ENCODE results near the gene S100Z. TPM values are rescaled to one million over a fixed set of nuclear protein-coding genes. Genes with fewer than 3 reads are reported as not detected.
"Not testable (repeated sequence)": the region's sequence is repeated elsewhere in the genome, so short reads cannot be mapped to it uniquely, and the experiment has no call there.

The S100Z gene
- total RNA-seq, 1 donor from 2014 or later, result not detected

GRCh38 chr5:76867827-76868693 is 18.2 kb downstream of the S100Z start:
- DNase-seq (ENCODE audit: low read depth in 2 of 2), result peak; percentile 44 to 74

GRCh38 chr5:76870046-76870445 is 20.2 kb downstream of the S100Z start:
- DNase-seq (ENCODE audit: low read depth in 2 of 2), result no peak

GRCh38 chr5:76874088-76874581 is 24.3 kb downstream of the S100Z start:
- DNase-seq (ENCODE audit: low read depth in 2 of 2), result no peak

- no peak for DNase-seq (ENCODE audit: low read depth in 2 of 2)
Measured at GRCh38 chr5:76888733-76889300, 39.0 kb downstream of the S100Z start.

DNA sequence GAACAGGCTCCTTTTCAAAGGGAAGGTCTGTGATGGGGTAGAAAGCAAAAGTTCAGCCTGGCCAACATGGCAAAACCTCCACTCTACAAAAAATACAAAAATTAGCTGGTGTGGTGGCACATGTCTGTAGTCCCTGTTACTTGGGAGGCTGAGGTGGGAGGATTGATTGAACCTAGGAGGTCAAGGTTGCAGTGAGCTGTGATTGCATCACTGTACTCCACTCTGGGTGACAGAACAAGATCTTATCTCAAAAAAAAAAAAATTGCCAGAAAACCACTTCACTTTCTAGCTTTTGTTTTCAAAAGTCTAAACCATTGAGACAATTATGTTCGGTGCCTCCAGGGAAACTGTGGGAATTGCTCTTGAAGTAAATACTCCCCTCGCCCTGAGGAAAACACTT is 43.5 kb downstream of the S100Z start:
- DNase-seq (ENCODE audit: low read depth in 2 of 2), result no peak

- no peak for DNase-seq (ENCODE audit: low read depth in 2 of 2)
Measured at GRCh38 chr5:76896196-76896595, 46.4 kb downstream of the S100Z start.

GRCh38 chr5:76901522-76901921 is 51.7 kb downstream of the S100Z start:
- DNase-seq (ENCODE audit: low read depth in 2 of 2), result no peak

GRCh38 chr5:76908166-76908565 is 58.4 kb downstream of the S100Z start:
- no peak for DNase-seq (ENCODE audit: low read depth in 2 of 2)

DNA sequence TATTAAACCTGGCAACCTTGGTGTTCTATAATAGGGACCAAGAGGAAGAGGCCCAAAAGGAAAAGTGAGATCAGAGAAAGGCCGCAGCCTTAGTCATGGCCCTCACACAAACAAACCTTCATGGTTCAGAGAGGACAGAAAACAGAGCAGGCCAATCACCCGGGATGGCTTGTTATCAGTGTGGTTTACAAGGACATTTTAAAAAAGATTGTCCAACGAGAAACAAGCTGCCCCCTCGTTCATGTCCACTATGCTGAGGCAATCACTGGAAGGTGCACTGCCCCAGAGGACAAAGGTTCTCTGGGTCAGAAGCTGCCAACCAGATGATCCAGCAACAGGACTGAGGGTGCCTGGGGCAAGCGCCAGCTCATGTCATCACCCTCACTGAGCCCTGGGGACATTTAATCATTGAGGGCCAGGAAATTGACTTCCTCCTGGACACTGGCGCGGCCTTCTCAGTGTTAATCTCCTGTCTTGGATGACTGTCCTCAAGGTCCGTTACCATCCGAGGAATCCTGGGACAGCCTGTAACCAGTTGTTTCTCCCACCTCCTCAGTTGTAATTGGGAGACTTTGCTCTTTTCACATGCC is 60.6 kb downstream of the S100Z start:
- DNase-seq (ENCODE audit: low read depth in 2 of 2), result not testable (repeated sequence)

DNA sequence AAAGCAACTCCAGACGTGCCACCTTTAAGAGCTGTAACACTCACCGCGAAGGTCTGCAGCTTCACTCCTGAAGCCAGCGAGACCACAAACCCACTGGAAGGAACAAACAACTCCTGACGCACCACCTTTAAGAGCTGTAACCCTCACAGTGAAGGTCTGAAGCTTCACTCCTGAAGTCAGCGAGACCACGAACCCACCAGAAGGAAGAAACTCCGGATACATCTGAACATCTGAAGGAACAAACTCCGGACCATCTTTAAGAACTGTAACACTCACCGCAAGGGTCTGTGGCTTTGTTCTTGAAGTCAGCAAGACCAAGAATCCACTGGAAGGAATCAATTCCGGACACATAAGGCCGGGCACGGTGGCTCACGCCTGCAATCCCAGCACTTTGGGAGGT is 64.9 kb downstream of the S100Z start:
- DNase-seq (ENCODE audit: low read depth in 2 of 2), result not testable (repeated sequence)

DNA sequence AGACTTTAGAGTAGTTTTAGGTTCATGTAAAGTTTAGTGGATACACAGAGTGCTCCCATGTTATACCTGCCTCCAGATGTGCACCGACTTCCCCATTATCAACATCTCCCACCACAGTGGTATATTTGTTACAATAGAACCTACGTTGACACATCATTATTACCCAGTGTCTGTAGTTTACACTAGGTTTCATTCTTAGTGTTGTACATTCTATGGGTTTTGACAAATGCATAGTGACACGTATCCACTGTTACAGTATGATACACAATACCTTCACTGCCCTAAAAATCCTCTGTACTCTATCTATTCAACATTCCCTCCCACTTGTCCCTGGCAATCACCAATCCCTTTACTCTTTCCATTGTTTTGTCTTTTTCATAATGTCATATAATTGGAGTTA is 68.7 kb downstream of the S100Z start:
- DNase-seq (ENCODE audit: low read depth in 2 of 2), result no peak

GRCh38 chr5:76920491-76920890 is 70.7 kb downstream of the S100Z start:
- DNase-seq (ENCODE audit: low read depth in 2 of 2), result no peak

DNA sequence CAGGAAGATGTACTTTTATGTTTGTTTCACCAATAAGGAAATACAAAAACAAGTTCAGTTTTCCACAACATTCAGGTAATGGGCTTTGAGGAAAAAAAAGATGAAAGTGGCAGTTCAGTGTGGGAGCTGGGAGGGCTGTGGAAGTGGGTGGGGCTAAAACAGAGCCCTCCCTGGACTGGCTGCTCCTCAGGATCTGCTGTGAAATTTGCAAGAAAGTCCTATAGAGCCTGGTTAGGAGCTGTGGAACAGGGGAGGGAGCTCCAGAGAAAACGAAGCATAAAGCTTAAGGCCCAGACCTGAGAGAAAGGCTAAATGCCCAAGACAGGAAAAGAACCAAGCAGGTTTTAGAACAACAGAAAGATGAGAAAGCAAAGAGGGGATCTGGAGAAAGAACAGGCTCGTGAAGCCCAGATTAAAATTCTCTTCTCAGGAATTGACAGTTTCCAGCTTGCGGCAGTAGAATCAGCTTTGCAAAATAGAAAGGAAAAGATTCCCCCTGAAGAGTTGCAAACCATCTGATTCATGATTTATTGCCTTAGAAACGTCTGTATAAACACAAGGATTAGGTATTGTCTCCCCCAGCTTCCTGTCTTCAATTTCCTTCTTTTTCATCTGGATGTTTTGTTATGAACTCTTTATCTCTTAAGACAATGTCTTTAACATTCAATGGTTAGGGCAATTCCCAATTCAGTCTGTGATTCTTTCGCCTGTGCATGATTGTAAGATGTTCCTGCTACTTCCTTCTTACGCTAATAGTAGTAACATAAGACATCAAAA is 76.7 kb downstream of the S100Z start:
- DNase-seq (ENCODE audit: low read depth in 2 of 2), result no peak

GRCh38 chr5:76927961-76928360 is 78.1 kb downstream of the S100Z start:
- no peak for DNase-seq (ENCODE audit: low read depth in 2 of 2)

DNA sequence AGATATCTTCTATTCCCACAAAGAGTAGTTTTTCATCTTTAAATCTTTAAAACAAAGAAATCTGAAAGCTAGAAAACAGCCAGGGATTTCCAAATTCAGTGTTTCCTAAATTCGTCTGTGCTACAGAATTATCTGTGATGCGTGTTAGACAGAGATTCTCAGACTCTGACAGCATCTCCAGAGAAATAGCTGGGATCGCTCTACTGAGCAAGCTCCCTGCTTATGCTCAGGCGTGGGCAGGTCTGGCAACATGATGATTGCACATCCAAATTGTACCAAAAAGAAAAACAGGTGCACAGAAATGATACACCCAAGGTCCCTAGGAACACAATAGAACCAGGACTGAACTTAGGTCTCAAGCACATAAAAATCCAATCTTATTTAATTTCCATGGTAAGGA is 80.3 kb downstream of the S100Z start:
- no peak for DNase-seq (ENCODE audit: low read depth in 2 of 2)

DNA sequence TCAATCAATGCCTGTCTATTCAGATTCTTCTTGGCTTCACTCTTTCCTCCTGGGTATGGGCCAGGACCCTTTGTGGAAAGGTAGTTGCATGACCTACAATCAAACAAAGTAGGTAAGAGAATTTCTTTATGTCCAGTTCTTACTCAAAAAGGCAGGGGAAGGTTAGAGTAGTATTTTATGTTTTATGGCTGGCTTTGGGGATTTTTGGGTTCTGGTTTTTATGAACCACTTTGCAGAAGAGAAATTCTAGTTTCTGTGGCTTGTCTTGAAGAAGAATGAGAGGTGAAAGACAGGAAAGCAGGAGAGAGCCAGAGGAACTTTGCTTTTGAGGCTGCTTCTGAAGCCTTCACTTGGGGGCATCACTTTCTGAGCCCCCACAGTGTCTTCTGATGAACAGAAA is 88.4 kb downstream of the S100Z start:
- no peak for DNase-seq (ENCODE audit: low read depth in 2 of 2)

- no peak for DNase-seq (ENCODE audit: low read depth in 2 of 2)
Measured at GRCh38 chr5:76941000-76941399, 91.2 kb downstream of the S100Z start.

DNA sequence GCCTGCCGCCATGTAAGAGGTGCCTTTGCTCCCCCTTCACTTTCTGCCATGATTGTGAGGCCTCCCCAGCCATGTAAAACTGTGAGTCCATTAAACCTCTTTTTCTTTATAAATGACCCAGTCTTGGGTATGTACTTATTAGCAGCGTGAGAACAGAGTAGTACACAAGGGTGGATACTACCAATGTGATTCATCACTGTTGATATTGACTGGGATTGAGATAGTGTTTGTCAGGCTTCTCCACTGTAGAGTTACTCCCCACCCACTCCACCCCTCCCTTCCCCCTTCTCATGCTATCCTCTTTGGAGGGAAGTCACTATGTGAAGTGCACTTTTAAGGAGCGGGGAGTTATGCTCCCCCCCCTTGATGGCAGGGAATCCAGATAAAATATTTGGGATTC is 91.6 kb downstream of the S100Z start:
- DNase-seq (ENCODE audit: low read depth in 2 of 2), result no peak

GRCh38 chr5:76942581-76942980 is 92.8 kb downstream of the S100Z start:
- no peak for DNase-seq (ENCODE audit: low read depth in 2 of 2)

DNA sequence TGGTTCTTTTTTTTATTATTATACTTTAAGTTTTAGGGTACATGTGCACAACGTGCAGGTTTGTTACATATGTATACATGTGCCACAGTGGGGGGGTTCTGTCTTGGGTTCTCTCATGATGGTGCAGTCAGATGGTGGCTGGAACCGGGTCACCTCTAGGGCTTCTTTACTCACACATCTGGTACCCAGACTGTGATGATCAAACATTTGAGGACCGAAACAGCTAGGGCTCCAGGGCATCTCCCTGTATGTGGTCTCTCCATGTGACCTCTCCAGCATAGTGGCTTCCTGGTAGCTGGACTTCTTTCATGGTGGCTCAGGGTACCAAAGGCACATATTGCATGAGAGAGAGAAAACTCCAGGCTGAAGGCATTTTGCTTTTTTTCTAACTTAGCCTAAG is 93.2 kb downstream of the S100Z start:
- no peak for DNase-seq (ENCODE audit: low read depth in 2 of 2)

- no peak for DNase-seq (ENCODE audit: low read depth in 2 of 2)
Measured at GRCh38 chr5:76944638-76945037, 94.8 kb downstream of the S100Z start.

GRCh38 chr5:76945238-76945637 is 95.4 kb downstream of the S100Z start:
- DNase-seq (ENCODE audit: low read depth in 2 of 2), result not testable (repeated sequence)
